Hippocampal formation (tissue), 2 donors: ENCODE data around the gene PRKN.

Experiments used
- DNase-seq, 2 donors: peaks; one replicate each; lab custom pipeline; 2025; lab: John Stamatoyannopoulos, UW

The PRKN gene

GRCh38 chr6:161667957-161668356 is 1059.6 kb downstream of the PRKN start:
- DNase-seq, result no peak

- no peak for DNase-seq
These were observed 1063.9 kb downstream of the PRKN start for GRCh38 chr6:161663682-161664081.

GRCh38 chr6:161660666-161661571 is 1066.6 kb downstream of the PRKN start:
- DNase-seq, result no peak

- DNase-seq, result no peak
These were observed 1069.4 kb downstream of the PRKN start for GRCh38 chr6:161658211-161658610.

GRCh38 chr6:161654209-161654608 is 1073.4 kb downstream of the PRKN start:
- DNase-seq, result no peak

GRCh38 chr6:161651949-161652348 is 1075.6 kb downstream of the PRKN start:
- no peak for DNase-seq

- DNase-seq, result no peak
These were observed 1077.7 kb downstream of the PRKN start for GRCh38 chr6:161649841-161650240.

GRCh38 chr6:161649068-161649467 is 1078.5 kb downstream of the PRKN start:
- no peak for DNase-seq

GRCh38 chr6:161647234-161647633 is 1080.3 kb downstream of the PRKN start:
- DNase-seq, result no peak

GRCh38 chr6:161644521-161644920 is 1083.0 kb downstream of the PRKN start:
- DNase-seq, result no peak

GRCh38 chr6:161641175-161641574 is 1086.4 kb downstream of the PRKN start:
- no peak for DNase-seq

- DNase-seq, result peak; percentile 13 to 26
These were observed 1087.8 kb downstream of the PRKN start for GRCh38 chr6:161639772-161640171.

GRCh38 chr6:161637658-161638057 is 1089.9 kb downstream of the PRKN start:
- no peak for DNase-seq

GRCh38 chr6:161636882-161637430 is 1090.6 kb downstream of the PRKN start:
- DNase-seq, result no peak

- no peak for DNase-seq
These were observed 1091.6 kb downstream of the PRKN start for GRCh38 chr6:161635975-161636374.

GRCh38 chr6:161634916-161635315 is 1092.7 kb downstream of the PRKN start:
- no peak for DNase-seq

GRCh38 chr6:161631676-161632194 is 1095.8 kb downstream of the PRKN start:
- DNase-seq, result no peak

GRCh38 chr6:161630674-161631073 is 1096.9 kb downstream of the PRKN start:
- no peak for DNase-seq

- DNase-seq, result no peak
These were observed 1101.4 kb downstream of the PRKN start for GRCh38 chr6:161626132-161626676.

GRCh38 chr6:161624111-161624510 is 1103.5 kb downstream of the PRKN start:
- DNase-seq, result no peak

- no peak for DNase-seq
These were observed 1104.8 kb downstream of the PRKN start for GRCh38 chr6:161622779-161623178.

GRCh38 chr6:161618831-161619454 is 1108.6 kb downstream of the PRKN start:
- DNase-seq, result peak; percentile 71 to 85
